Testis (tissue), 3 donors: ENCODE data around the gene MOB1A. TPM values are rescaled to one million over a fixed set of nuclear protein-coding genes. Genes with fewer than 3 reads are reported as not detected.

ENCODE experiments used
- DNase-seq: peaks from one replicate; pipeline ENCODE4 v3.0.0-alpha.2; 2019
- H3K27ac ChIP-seq, 2 donors: fragments of 200-600 bp; sonication (generic); one replicate each; pipeline ENCODE4 v1.5.1; 2019
- H3K27me3 ChIP-seq: fragments of 200-600 bp; sonication (generic); one replicate; pipeline ENCODE4 v1.5.1; 2019
- H3K36me3 ChIP-seq: fragments of 200-600 bp; sonication (generic); one replicate; pipeline ENCODE4 v1.5.1; 2017; ENCODE audit warnings: low read depth; ENCODE audit errors: missing control alignments
- H3K4me1 ChIP-seq: fragments of 200-600 bp; sonication (generic); one replicate; pipeline ENCODE4 v1.5.1; 2019
- H3K4me3 ChIP-seq, 2 donors: fragments of 200-600 bp; sonication (generic); one replicate each; pipeline ENCODE4 v1.5.1; 2017 to 2019
- H3K9me3 ChIP-seq: fragments of 200-600 bp; sonication (generic); one replicate; pipeline ENCODE4 v1.5.1; 2017
- CTCF ChIP-seq, 3 experiments: fragments of 450-650 bp in 2 of 3; fragments of 200-600 bp in 1 of 3; sonication (generic) in 1 of 3; IDR thresholded peaks; one replicate each; pipeline ENCODE4 v1.5.1; 2016 to 2019; ENCODE audit warnings: antibody characterized with exemption in 3 of 3, mild to moderate bottlenecking in 2 of 3, moderate library complexity in 1 of 3
- POLR2A ChIP-seq: fragments of 450-650 bp; IDR thresholded peaks from one replicate; pipeline ENCODE4 v1.6.1; 2017; ENCODE audit warnings: antibody characterized with exemption, mild to moderate bottlenecking, moderate library complexity
- WGBS, 2 donors: methylation state at CpG; one replicate each; pipeline ENCODE4 v1.1.5; 2018; 5-methylcytosine and 5-hydroxymethylcytosine counted together
- intact Hi-C: fragments of 100-400 bp; cut with DNase I; formaldehyde crosslinking; loops from one replicate; pipeline ENCODE4 v1.15.1; 2023; ENCODE audit warnings: low total_unique reads
- polyA plus RNA-seq: library from polyadenylated mRNA; stranded (reverse); fragments of 350-450 nt; fragmentation: Illumina TruSeq; extraction: RNeasy Lipid Tissue Mini Kit (QIAGEN cat#74804); gene quantifications from one replicate; pipeline ENCODE4 v1.2.3, GENCODE V29; 2014; ENCODE audit warnings: low read depth, low replicate concordance; ENCODE audit not compliant: insufficient read depth
- total RNA-seq, 2 donors: library from RNA; depleted of rRNA; stranded (reverse); fragments of >200 nt; gene quantifications; one replicate each; pipeline ENCODE4 v1.2.3, GENCODE V29; 2016

Gene MOB1A
- total and polyA plus RNA-seq, 3 donors from 2014 or later = 66.0 to 73.9 (median 66.4) TPM

GRCh38 chr2:74199275-74199701 is 20.6 kb upstream of the MOB1A start:
- intact Hi-C loops = no loop called here
- TF ChIP-seq POLR2A = no peak
- peak in 1 of 3 experiments; percentile 17 for TF ChIP-seq CTCF (IDR thresholded peaks at IDR 0.05)
- Histone ChIP-seq H3K9me3 (no peaks in the 10 kb centered on the region), H3K27ac (peak overlapping the region; percentile 92), H3K36me3 (no peaks in the 10 kb centered on the region), H3K27me3 (no peaks in the 10 kb centered on the region), H3K4me1 (peaks cover 20% of the 10 kb centered on the region), H3K4me3 (peak overlapping the region; percentile 83 to 88)
- DNase-seq = no peak
- WGBS, 2 donors = 2 to 10% methylated on average over 18 to 20 of the region's 20 CpGs

- intact Hi-C loops = no loop called here
- no peaks in the 10 kb centered on the region for H3K27me3 ChIP-seq
- no peaks in the 10 kb centered on the region for H3K36me3 ChIP-seq
- peak within 1 kb of the TSS; percentile 83 to 88 for H3K4me3 ChIP-seq
- DNase-seq = peak; percentile 96
- no peaks in the 10 kb centered on the region for H3K9me3 ChIP-seq
- TF ChIP-seq POLR2A = no peak
- TF ChIP-seq CTCF (IDR thresholded peaks at IDR 0.05) = peak; percentile 66 to 78 (median 74)
- H3K4me1 ChIP-seq = peaks cover 20% of the 10 kb centered on the region
- 1 to 2% methylated on average over 11 to 89 of the region's 96 CpGs for WGBS, 2 donors
- peak within 1 kb of the TSS; percentile 92 for H3K27ac ChIP-seq
Measured at GRCh38 chr2:74198461-74199274, 20.0 kb upstream of the MOB1A start, which contains the start of gene MTHFD2. TSS of gene MTHFD2 (plus strand) at chr2:74198615. CDS start at chr2:74198642, 27 bp downstream.

- 27 to 33% methylated on average over 18 of the region's 18 CpGs for WGBS, 2 donors
- Histone ChIP-seq H3K27me3 (no peaks in the 10 kb centered on the region), H3K9me3 (no peaks in the 10 kb centered on the region), H3K4me1 (peaks cover 20% of the 10 kb centered on the region), H3K27ac (peak overlapping the region; percentile 92), H3K4me3 (peak overlapping the region; percentile 83 to 88), H3K36me3 (no peaks in the 10 kb centered on the region)
- TF ChIP-seq CTCF (IDR thresholded peaks at IDR 0.05) = no peak
- no peak for TF ChIP-seq POLR2A
- intact Hi-C loops = no loop called here
- no peak for DNase-seq
Measured at GRCh38 chr2:74198023-74198460, 19.4 kb upstream of the MOB1A start.

GRCh38 chr2:74197049-74197448 is 18.4 kb upstream of the MOB1A start:
- Histone ChIP-seq H3K4me1 (peaks cover 19% of the 10 kb centered on the region), H3K4me3 (no peak overlapping the region), H3K27ac (no peak overlapping the region), H3K9me3 (no peaks in the 10 kb centered on the region), H3K27me3 (no peaks in the 10 kb centered on the region), H3K36me3 (no peaks in the 10 kb centered on the region)
- no peak for DNase-seq
- intact Hi-C loops = no loop called here
- 63 to 73% methylated on average over 4 of the region's 4 CpGs for WGBS, 2 donors
- TF ChIP-seq POLR2A (no peak), CTCF (IDR thresholded peaks at IDR 0.05) (no peak)
